Measurements from ENCODE around the gene RCCD1. TPM values are rescaled to one million over a fixed set of nuclear protein-coding genes. Genes with fewer than 3 reads are reported as not detected.

RCCD1 gene
- total and polyA plus RNA-seq, 9 of the 15 experiments (the other 6 are each of a cell fraction or from before 2014, with no cell fraction given), result 11.1 to 51.4 (median 24.7) TPM

DNA sequence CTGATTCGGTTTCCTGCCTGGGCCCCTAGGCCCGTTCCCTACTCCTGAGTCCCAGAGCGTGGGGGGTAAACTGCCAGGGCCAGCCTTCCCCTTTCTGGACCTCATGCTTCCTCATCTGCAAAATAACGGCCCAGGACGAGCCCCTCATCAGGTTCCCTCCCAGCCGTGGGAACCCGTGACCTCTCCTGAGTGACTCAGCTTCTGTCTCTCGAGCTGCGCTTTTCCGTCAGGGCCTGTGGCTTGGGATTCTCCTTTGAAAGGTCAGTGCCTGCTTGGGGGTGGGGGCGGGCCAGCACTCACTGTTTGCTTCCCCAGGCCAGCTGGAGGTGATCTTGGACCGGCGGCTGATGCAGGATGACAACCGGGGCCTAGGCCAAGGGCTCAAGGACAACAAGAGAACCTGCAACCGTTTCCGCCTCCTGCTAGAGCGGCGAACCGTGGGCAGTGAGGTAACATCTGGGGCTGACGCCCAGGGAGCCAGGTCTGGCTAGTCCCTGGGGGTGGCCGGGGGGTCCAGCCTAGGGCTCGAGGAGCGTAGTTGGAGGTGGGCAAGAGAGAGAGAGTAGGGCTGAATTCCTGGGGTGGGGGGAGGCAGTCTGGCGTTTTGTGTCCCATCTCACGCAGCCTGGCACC, 38.8 kb upstream of the RCCD1 start (continued):
- TF ChIP-seq DMBX1 (CRISPR knock-in tag; IDR thresholded peaks at IDR 0.05; ENCODE audit: borderline replicate concordance) (0 out of 2 replicates have a peak, but pooled peaks have one; percentile 29), CCNT2 (IDR thresholded peaks at IDR 0.05; ENCODE audit: borderline replicate concordance, extremely low read depth, insufficient read length, low read depth, low read length) (no peak), SMAD3 (CRISPR knock-in tag; conservative IDR thresholded peaks at IDR 0.05) (no peak), MYBL2 (IDR thresholded peaks at IDR 0.05; ENCODE audit: low read depth) (peak; percentile 72), MYBL2 (CRISPR knock-in tag; IDR thresholded peaks at IDR 0.05; ENCODE audit: borderline replicate concordance) (no peak), ZNF507 (tag; conservative IDR thresholded peaks at IDR 0.05) (no peak), E2F8 (IDR thresholded peaks at IDR 0.05; ENCODE audit: low read depth, partially characterized antibody) (no peak), DPF2 (IDR thresholded peaks at IDR 0.05) (peak; percentile 70), ZNF146 (CRISPR knock-in tag; IDR thresholded peaks at IDR 0.05; ENCODE audit: unreplicated experiment) (no peak), MAX (CRISPR knock-in tag; IDR thresholded peaks at IDR 0.05) (peak; percentile 87), KDM4B (IDR thresholded peaks at IDR 0.05; ENCODE audit: borderline replicate concordance in 2 of 2, low read depth in 1 of 2) (no peak), RUNX1 (IDR thresholded peaks at IDR 0.05; ENCODE audit: low read depth) (no peak), SETDB1 (IDR thresholded peaks at IDR 0.05; ENCODE audit: low read length) (no peak), POLR2G (IDR thresholded peaks at IDR 0.05; ENCODE audit: low read depth, low read length) (peak; percentile 76), SOX6 (IDR thresholded peaks at IDR 0.05) (no peak), POLR3G (IDR thresholded peaks at IDR 0.05; ENCODE audit: extremely low read depth, insufficient read length, insufficient replicate concordance) (no peak), NFE2 (IDR thresholded peaks at IDR 0.05; ENCODE audit: low read depth) (peak; percentile 90), KLF16 (IDR thresholded peaks at IDR 0.05) (0 out of 2 replicates have a peak, but pooled peaks have one; percentile 32), EGR1 (conservative IDR thresholded peaks at IDR 0.05) (peak; percentile 64), MED1 (CRISPR knock-in tag; IDR thresholded peaks at IDR 0.05; ENCODE audit: borderline replicate concordance) (no peak)
- TF ChIP-seq, protein P1, sequence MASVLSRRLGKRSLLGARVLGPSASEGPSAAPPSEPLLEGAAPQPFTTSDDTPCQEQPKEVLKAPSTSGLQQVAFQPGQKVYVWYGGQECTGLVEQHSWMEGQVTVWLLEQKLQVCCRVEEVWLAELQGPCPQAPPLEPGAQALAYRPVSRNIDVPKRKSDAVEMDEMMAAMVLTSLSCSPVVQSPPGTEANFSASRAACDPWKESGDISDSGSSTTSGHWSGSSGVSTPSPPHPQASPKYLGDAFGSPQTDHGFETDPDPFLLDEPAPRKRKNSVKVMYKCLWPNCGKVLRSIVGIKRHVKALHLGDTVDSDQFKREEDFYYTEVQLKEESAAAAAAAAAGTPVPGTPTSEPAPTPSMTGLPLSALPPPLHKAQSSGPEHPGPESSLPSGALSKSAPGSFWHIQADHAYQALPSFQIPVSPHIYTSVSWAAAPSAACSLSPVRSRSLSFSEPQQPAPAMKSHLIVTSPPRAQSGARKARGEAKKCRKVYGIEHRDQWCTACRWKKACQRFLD (CRISPR knock-in tag; IDR thresholded peaks at IDR 0.05), result peak; percentile 82

Data from K562 (cell line).